Smooth muscle cell (in vitro differentiated cells): ENCODE data around the gene MDGA2. TPM values are rescaled to one million over a fixed set of nuclear protein-coding genes. Genes with fewer than 3 reads are reported as not detected.

Experiments used
- DNase-seq: peaks from one replicate; lab custom pipeline; 2025; ENCODE audit not compliant: unreplicated experiment; lab: John Stamatoyannopoulos, UW
- H2AFZ ChIP-seq: fragments of 200-600 bp; sonication (generic); 2 replicates; pipeline ENCODE4 v1.6.0; 2016; ENCODE audit warnings: antibody characterized with exemption, low read depth, mild to moderate bottlenecking
- H3F3A ChIP-seq: fragments of 200-600 bp; sonication (generic); 2 replicates; pipeline ENCODE4 v1.6.0; 2017; ENCODE audit warnings: antibody characterized with exemption, low read depth
- H3K27ac ChIP-seq: fragments of 200-600 bp; sonication (generic); 2 replicates; pipeline ENCODE4 v1.5.1; 2016; ENCODE audit warnings: low read depth, mild to moderate bottlenecking
- H3K27me3 ChIP-seq: fragments of 200-600 bp; sonication (generic); 2 replicates; pipeline ENCODE4 v1.6.1; 2016; ENCODE audit warnings: low read depth, mild to moderate bottlenecking
- H3K36me3 ChIP-seq: fragments of 200-600 bp; sonication (generic); 2 replicates; pipeline ENCODE4 v1.5.1; 2016; ENCODE audit warnings: low read depth
- H3K4me1 ChIP-seq: fragments of 200-600 bp; sonication (generic); 2 replicates; pipeline ENCODE4 v1.5.1; 2016; ENCODE audit warnings: low read depth
- H3K4me2 ChIP-seq: fragments of 200-600 bp; sonication (generic); 2 replicates; pipeline ENCODE4 v1.6.0; 2016; ENCODE audit warnings: mild to moderate bottlenecking
- H3K4me3 ChIP-seq: fragments of 200-600 bp; sonication (generic); 2 replicates; pipeline ENCODE4 v1.5.1; 2016; ENCODE audit warnings: mild to moderate bottlenecking
- H3K79me2 ChIP-seq: fragments of 200-600 bp; sonication (generic); 2 replicates; pipeline ENCODE4 v1.6.0; 2016; ENCODE audit warnings: low read depth, mild to moderate bottlenecking
- H3K9ac ChIP-seq: fragments of 200-600 bp; sonication (generic); 2 replicates; pipeline ENCODE4 v1.6.0; 2016; ENCODE audit warnings: low read depth
- H3K9me3 ChIP-seq: fragments of 200-600 bp; sonication (generic); replicated peaks from 2 replicates; pipeline ENCODE4 v1.5.1; 2016; ENCODE audit warnings: low read depth
- H4K20me1 ChIP-seq: fragments of 200-600 bp; sonication (generic); 2 replicates; pipeline ENCODE4 v1.6.0; 2016; ENCODE audit warnings: low read depth
- CTCF ChIP-seq: fragments of 200-600 bp; sonication (generic); IDR thresholded peaks from 2 replicates; pipeline ENCODE4 v1.5.1; 2017; ENCODE audit warnings: borderline replicate concordance, mild to moderate bottlenecking, antibody characterized with exemption; ENCODE audit not compliant: insufficient read depth, poor library complexity, severe bottlenecking
- WGBS: methylation state at CpG from one replicate; pipeline ENCODE4 v1.1.7; 2016; ENCODE audit warnings: low lambda C conversion rate; 5-methylcytosine and 5-hydroxymethylcytosine counted together
- polyA plus RNA-seq: library from polyadenylated mRNA; unstranded; fragments of >200 nt; fragmentation: Nextera tagmentation; extraction: Ambion mirVana; gene quantifications from 2 replicates; pipeline ENCODE4 v1.2.1, GENCODE V29; 2016
- total RNA-seq: library from RNA; depleted of rRNA; stranded (reverse); fragments of >200 nt; gene quantifications from 2 replicates; pipeline ENCODE4 v1.2.3, GENCODE V29; 2014

Gene MDGA2
- total and polyA plus RNA-seq, 2 experiments from 2014 or later: 1.4 to 1.8 TPM

GRCh38 chr14:47390831-47391504 lies 284.4 kb downstream of the MDGA2 start:
- H3K9me3 ChIP-seq: no peaks in the 10 kb centered on the region
- no peak for DNase-seq
- H3K36me3 ChIP-seq: no peaks in the 10 kb centered on the region
- no peaks in the 10 kb centered on the region for H3K27me3 ChIP-seq
- H3K27ac ChIP-seq: no peak overlapping the region
- no peak overlapping the region for H3K9ac ChIP-seq
- H4K20me1 ChIP-seq: no peaks in the 10 kb centered on the region
- no peak overlapping the region for H3K4me2 ChIP-seq
- no peak for TF ChIP-seq CTCF
- no peak overlapping the region for H2AFZ ChIP-seq
- H3K79me2 ChIP-seq: no peaks in the 10 kb centered on the region
- WGBS: 93% methylated on average over 5 of the region's 5 CpGs
- peaks cover 6% of the 10 kb centered on the region for H3K4me1 ChIP-seq
- H3K4me3 ChIP-seq: no peak overlapping the region
- no peaks in the 10 kb centered on the region for H3F3A ChIP-seq

- no peak overlapping the region for H3K4me3 ChIP-seq
- H3K36me3 ChIP-seq: no peaks in the 10 kb centered on the region
- peaks cover 6% of the 10 kb centered on the region for H3K4me1 ChIP-seq
- no peak for TF ChIP-seq CTCF
- no peaks in the 10 kb centered on the region for H4K20me1 ChIP-seq
- no peak overlapping the region for H3K4me2 ChIP-seq
- WGBS: 29% methylated on average over 1 of the region's 1 CpG
- H3F3A ChIP-seq: no peaks in the 10 kb centered on the region
- H3K27ac ChIP-seq: no peak overlapping the region
- no peak overlapping the region for H2AFZ ChIP-seq
- H3K9ac ChIP-seq: no peak overlapping the region
- no peaks in the 10 kb centered on the region for H3K79me2 ChIP-seq
- DNase-seq: no peak
- H3K9me3 ChIP-seq: no peaks in the 10 kb centered on the region
- H3K27me3 ChIP-seq: no peaks in the 10 kb centered on the region
Measured at GRCh38 chr14:47389535-47389934, 285.9 kb downstream of the MDGA2 start.

- H3K27me3 ChIP-seq: no peaks in the 10 kb centered on the region
- no peaks in the 10 kb centered on the region for H4K20me1 ChIP-seq
- DNase-seq: no peak
- peaks cover 13% of the 10 kb centered on the region for H3K4me1 ChIP-seq
- no peak for TF ChIP-seq CTCF
- H2AFZ ChIP-seq: no peak overlapping the region
- H3K27ac ChIP-seq: no peak overlapping the region
- WGBS: 61% methylated on average over 2 of the region's 2 CpGs
- H3K79me2 ChIP-seq: no peaks in the 10 kb centered on the region
- no peak overlapping the region for H3K4me3 ChIP-seq
- H3F3A ChIP-seq: no peaks in the 10 kb centered on the region
- no peak overlapping the region for H3K9ac ChIP-seq
- no peaks in the 10 kb centered on the region for H3K9me3 ChIP-seq
- H3K4me2 ChIP-seq: no peak overlapping the region
- no peaks in the 10 kb centered on the region for H3K36me3 ChIP-seq
Measured at GRCh38 chr14:47366006-47366405, 309.4 kb downstream of the MDGA2 start.

GRCh38 chr14:47365233-47365632 lies 310.2 kb downstream of the MDGA2 start:
- Histone ChIP-seq H4K20me1 (no peaks in the 10 kb centered on the region), H3K4me1 (peaks cover 13% of the 10 kb centered on the region), H3K9me3 (no peaks in the 10 kb centered on the region), H3K4me2 (no peak overlapping the region), H3F3A (no peaks in the 10 kb centered on the region), H3K9ac (no peak overlapping the region), H3K36me3 (no peaks in the 10 kb centered on the region), H3K4me3 (no peak overlapping the region), H3K79me2 (no peaks in the 10 kb centered on the region), H3K27ac (no peak overlapping the region), H3K27me3 (no peaks in the 10 kb centered on the region), H2AFZ (no peak overlapping the region)
- TF ChIP-seq CTCF: no peak
- DNase-seq: no peak
- 74% methylated on average over 6 of the region's 6 CpGs for WGBS
